ENCODE results near the gene TMOD4. TPM values are rescaled to one million over a fixed set of nuclear protein-coding genes. Genes with fewer than 3 reads are reported as not detected.

Gene TMOD4
- total and polyA plus RNA-seq, 9 of the 15 experiments (the other 6 are each of a cell fraction or from before 2014, with no cell fraction given): 0.18 to 1.8 (median 1.1) TPM; not detected in 1

DNA sequence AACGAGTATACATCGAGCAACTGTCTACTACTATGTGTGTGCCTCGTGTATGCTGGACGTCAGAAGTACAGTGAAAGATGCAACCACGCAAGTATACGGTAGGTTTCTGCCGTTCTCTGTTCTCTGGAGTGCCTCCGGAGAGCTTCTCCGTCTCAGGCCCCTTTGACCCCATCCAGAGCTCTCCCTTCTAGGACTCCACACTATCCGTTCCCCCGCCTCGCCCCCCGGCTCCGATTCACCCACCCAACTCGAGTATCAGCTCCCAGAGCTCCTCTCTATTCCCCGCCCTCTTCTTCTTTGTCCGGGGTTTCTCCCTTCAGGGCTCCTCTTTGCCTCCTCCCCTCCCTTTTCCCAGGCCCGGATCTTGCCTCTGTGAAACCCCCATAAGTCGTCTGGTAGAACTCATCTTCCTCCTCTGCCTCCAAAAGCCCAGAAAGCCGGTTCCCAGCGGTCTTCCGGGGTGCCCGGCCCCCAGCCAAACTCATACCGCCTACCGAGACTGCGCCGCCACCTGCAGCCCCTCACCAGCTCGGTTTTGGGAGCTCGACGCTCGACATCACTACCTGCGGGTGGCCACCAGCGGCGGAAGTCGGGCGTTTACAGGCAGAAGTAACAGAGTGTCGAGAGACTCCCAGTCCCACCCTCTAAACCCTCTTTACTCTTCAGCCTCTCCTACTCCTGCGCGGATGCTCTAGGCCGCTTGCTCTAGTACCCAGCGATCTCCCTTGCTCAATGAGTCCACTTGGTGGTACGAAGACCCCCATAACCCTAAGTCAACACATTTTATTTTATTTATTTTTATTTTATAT, 14.1 kb upstream of the TMOD4 start, which contains the start of gene VPS72:
Gene VPS72, minus strand, starts transcription at position 561 of the 809 bp plus-strand sequence. Its CDS starts 76 bp downstream, at position 485.
- no peaks in the 10 kb centered on the region for H4K20me1 ChIP-seq (replicated peaks; ENCODE audit: control insufficient read depth, insufficient read depth, low read length)
- intact Hi-C loops (cut with micrococcal nuclease): loop anchor here (5.0 to 10.0 kb wide), 2 partner anchors 195 to 547 kb away; no protein-coding TSS in a partner anchor
- H3K9me3 ChIP-seq (replicated peaks; ENCODE audit: control insufficient read depth, insufficient read depth, low read depth, low read length): no peaks in the 10 kb centered on the region
- H3K27ac ChIP-seq (ENCODE audit: extremely low read depth, low read depth, low read length): peak within 1 kb of the TSS; percentile 74
- 1% methylated on average over 38 of the region's 42 CpGs for WGBS (ENCODE audit: insufficient coverage, low coverage, missing lambda C conversion rate)
- FAIRE-seq: peak; percentile 80
- no peaks in the 10 kb centered on the region for H3K27me3 ChIP-seq (ENCODE audit: control insufficient read depth in 2 of 2, insufficient read depth in 2 of 2, low read length in 2 of 2)
- peaks cover 11% of the 10 kb centered on the region for H3K36me3 ChIP-seq (ENCODE audit: control insufficient read depth, insufficient read depth, low read length)
- H3K4me3 ChIP-seq: peak within 1 kb of the TSS; percentile 71
- peak; percentile 91 to 95 (median 92) for DNase-seq (ENCODE audit: extremely low read depth in 1 of 4, low spot score in 3 of 4)
- peak within 1 kb of the TSS; percentile 97 for H3K4me2 ChIP-seq (ENCODE audit: insufficient read depth, low read length)
- peak within 1 kb of the TSS; percentile 89 for H2AFZ ChIP-seq (ENCODE audit: low read depth, low read length)
- peak within 1 kb of the TSS; percentile 92 to 97 for H3K9ac ChIP-seq (ENCODE audit: insufficient read depth in 1 of 2, low read depth in 2 of 2, low read length in 2 of 2)
- POLR2A ChIA-PET: interaction anchor here (0.6 to 2.0 kb wide), 11 partner anchors 12 to 340 kb away, joined by 3 to 10 read pairs (median 4); partner anchors contain the start of genes PSMD4, SCNM1, TMOD4 and ZNF687
- BruUV-seq (replicated peaks): no TSS peak
- in situ Hi-C loops (cut with MboI): no loop called here
- H3K4me1 ChIP-seq (replicated peaks in 1 of 2; ENCODE audit: control insufficient read depth in 2 of 2, insufficient read depth in 2 of 2, low read length in 2 of 2): peaks cover 8% of the 10 kb centered on the region in 2 experiments; a peak in 4 of 5 replicates
- H3K9me1 ChIP-seq (ENCODE audit: control insufficient read depth, insufficient read depth, low read length): no peaks in the 10 kb centered on the region
- ATAC-seq: peak; percentile 92
- CTCF ChIA-PET (ENCODE audit: low intra/inter-chr PET ratio): no interaction called here
- peaks cover 35% of the 10 kb centered on the region for H3K79me2 ChIP-seq (ENCODE audit: control insufficient read depth, insufficient read depth, low read length)
- TF ChIP-seq ZBTB17 (CRISPR knock-in tag; IDR thresholded peaks at IDR 0.05): peak; percentile 100
- TF ChIP-seq ZNF143 (CRISPR knock-in tag; IDR thresholded peaks at IDR 0.05): no peak
- TF ChIP-seq HNRNPUL1 (IDR thresholded peaks at IDR 0.05; ENCODE audit: low read length): no peak
- no peak for TF ChIP-seq POU5F1 (IDR thresholded peaks at IDR 0.05; ENCODE audit: borderline replicate concordance, low read depth, low read length, partially characterized antibody)
- TF ChIP-seq MEF2D (tag; conservative IDR thresholded peaks at IDR 0.05; ENCODE audit: low read depth): no peak
- peak; percentile 93 for TF ChIP-seq ELF2 (CRISPR knock-in tag; IDR thresholded peaks at IDR 0.05)
- peak; percentile 36; the same call in 1 of the 2 replicates for TF ChIP-seq NCOR1 (IDR thresholded peaks at IDR 0.05)
- TF ChIP-seq, protein P1, sequence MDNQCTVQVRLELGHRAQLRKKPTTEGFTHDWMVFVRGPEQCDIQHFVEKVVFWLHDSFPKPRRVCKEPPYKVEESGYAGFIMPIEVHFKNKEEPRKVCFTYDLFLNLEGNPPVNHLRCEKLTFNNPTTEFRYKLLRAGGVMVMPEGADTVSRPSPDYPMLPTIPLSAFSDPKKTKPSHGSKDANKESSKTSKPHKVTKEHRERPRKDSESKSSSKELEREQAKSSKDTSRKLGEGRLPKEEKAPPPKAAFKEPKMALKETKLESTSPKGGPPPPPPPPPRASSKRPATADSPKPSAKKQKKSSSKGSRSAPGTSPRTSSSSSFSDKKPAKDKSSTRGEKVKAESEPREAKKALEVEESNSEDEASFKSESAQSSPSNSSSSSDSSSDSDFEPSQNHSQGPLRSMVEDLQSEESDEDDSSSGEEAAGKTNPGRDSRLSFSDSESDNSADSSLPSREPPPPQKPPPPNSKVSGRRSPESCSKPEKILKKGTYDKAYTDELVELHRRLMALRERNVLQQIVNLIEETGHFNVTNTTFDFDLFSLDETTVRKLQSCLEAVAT (IDR thresholded peaks at IDR 0.05): peak in 1 of 2 experiments; percentile 100; a peak in 2 of 4 replicates
- TF ChIP-seq, protein P2, sequence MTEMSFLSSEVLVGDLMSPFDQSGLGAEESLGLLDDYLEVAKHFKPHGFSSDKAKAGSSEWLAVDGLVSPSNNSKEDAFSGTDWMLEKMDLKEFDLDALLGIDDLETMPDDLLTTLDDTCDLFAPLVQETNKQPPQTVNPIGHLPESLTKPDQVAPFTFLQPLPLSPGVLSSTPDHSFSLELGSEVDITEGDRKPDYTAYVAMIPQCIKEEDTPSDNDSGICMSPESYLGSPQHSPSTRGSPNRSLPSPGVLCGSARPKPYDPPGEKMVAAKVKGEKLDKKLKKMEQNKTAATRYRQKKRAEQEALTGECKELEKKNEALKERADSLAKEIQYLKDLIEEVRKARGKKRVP (CRISPR knock-in tag; IDR thresholded peaks at IDR 0.05): no peak
- TF ChIP-seq, protein P3, sequence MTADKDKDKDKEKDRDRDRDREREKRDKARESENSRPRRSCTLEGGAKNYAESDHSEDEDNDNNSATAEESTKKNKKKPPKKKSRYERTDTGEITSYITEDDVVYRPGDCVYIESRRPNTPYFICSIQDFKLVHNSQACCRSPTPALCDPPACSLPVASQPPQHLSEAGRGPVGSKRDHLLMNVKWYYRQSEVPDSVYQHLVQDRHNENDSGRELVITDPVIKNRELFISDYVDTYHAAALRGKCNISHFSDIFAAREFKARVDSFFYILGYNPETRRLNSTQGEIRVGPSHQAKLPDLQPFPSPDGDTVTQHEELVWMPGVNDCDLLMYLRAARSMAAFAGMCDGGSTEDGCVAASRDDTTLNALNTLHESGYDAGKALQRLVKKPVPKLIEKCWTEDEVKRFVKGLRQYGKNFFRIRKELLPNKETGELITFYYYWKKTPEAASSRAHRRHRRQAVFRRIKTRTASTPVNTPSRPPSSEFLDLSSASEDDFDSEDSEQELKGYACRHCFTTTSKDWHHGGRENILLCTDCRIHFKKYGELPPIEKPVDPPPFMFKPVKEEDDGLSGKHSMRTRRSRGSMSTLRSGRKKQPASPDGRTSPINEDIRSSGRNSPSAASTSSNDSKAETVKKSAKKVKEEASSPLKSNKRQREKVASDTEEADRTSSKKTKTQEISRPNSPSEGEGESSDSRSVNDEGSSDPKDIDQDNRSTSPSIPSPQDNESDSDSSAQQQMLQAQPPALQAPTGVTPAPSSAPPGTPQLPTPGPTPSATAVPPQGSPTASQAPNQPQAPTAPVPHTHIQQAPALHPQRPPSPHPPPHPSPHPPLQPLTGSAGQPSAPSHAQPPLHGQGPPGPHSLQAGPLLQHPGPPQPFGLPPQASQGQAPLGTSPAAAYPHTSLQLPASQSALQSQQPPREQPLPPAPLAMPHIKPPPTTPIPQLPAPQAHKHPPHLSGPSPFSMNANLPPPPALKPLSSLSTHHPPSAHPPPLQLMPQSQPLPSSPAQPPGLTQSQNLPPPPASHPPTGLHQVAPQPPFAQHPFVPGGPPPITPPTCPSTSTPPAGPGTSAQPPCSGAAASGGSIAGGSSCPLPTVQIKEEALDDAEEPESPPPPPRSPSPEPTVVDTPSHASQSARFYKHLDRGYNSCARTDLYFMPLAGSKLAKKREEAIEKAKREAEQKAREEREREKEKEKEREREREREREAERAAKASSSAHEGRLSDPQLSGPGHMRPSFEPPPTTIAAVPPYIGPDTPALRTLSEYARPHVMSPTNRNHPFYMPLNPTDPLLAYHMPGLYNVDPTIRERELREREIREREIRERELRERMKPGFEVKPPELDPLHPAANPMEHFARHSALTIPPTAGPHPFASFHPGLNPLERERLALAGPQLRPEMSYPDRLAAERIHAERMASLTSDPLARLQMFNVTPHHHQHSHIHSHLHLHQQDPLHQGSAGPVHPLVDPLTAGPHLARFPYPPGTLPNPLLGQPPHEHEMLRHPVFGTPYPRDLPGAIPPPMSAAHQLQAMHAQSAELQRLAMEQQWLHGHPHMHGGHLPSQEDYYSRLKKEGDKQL (CRISPR knock-in tag; IDR thresholded peaks at IDR 0.05; ENCODE audit: borderline replicate concordance): no peak
